Lower lobe of right lung (tissue), 2 donors: ENCODE data around the gene ANKS3. TPM values are rescaled to one million over a fixed set of nuclear protein-coding genes. Genes with fewer than 3 reads are reported as not detected.

Experiments
- ATAC-seq, 2 donors: fragments of 200-7000 bp; cut with Tn5 transposase; one replicate each; pipeline ENCODE4 v1.9.1; 2020 to 2022; ENCODE audit warnings: mild to moderate bottlenecking in 2 of 2, moderate library complexity in 2 of 2
- DNase-seq: peaks from one replicate; pipeline ENCODE4 v3.0.0-alpha.2; 2020
- H3K27ac ChIP-seq: fragments of 200-600 bp; one replicate; pipeline ENCODE4 v1.8.0; 2022
- H3K27me3 ChIP-seq: fragments of 200-600 bp; one replicate; pipeline ENCODE4 v1.8.0; 2022; ENCODE audit warnings: low read depth
- H3K36me3 ChIP-seq: fragments of 200-600 bp; one replicate; pipeline ENCODE4 v1.8.0; 2022; ENCODE audit warnings: mild to moderate bottlenecking
- H3K4me1 ChIP-seq: fragments of 200-600 bp; one replicate; pipeline ENCODE4 v1.8.0; 2022
- H3K4me3 ChIP-seq: fragments of 200-600 bp; one replicate; pipeline ENCODE4 v1.8.0; 2022; ENCODE audit warnings: mild to moderate bottlenecking
- H3K9me3 ChIP-seq: fragments of 200-600 bp; one replicate; pipeline ENCODE4 v1.8.0; 2022
- intact Hi-C: fragments of 100-400 bp; cut with DNase I; formaldehyde crosslinking; loops from one replicate; pipeline ENCODE4 v1.11.0; 2022
- total RNA-seq: library from RNA; stranded (reverse); fragmentation: NEBNext Ultra II Directional; extraction: Animal tissue kit (Norgen Biotek cat#: 25700); gene quantifications from one replicate; pipeline ENCODE4 v1.2.1, GENCODE V29; 2021
- TF ChIP-seq, protein P1 (sequence below): fragments of 200-600 bp; IDR thresholded peaks from one replicate; pipeline ENCODE4 v1.8.0; 2022; ENCODE audit warnings: antibody characterized with exemption, mild to moderate bottlenecking
- donor health status: DM: no; HTN: yes; CAD: no; lungs with severe emphysema.

Gene ANKS3
- total RNA-seq, 1 donor from 2014 or later: 20.6 TPM

- no peak for ATAC-seq
- intact Hi-C loops: no loop called here
- TF ChIP-seq, protein P1, sequence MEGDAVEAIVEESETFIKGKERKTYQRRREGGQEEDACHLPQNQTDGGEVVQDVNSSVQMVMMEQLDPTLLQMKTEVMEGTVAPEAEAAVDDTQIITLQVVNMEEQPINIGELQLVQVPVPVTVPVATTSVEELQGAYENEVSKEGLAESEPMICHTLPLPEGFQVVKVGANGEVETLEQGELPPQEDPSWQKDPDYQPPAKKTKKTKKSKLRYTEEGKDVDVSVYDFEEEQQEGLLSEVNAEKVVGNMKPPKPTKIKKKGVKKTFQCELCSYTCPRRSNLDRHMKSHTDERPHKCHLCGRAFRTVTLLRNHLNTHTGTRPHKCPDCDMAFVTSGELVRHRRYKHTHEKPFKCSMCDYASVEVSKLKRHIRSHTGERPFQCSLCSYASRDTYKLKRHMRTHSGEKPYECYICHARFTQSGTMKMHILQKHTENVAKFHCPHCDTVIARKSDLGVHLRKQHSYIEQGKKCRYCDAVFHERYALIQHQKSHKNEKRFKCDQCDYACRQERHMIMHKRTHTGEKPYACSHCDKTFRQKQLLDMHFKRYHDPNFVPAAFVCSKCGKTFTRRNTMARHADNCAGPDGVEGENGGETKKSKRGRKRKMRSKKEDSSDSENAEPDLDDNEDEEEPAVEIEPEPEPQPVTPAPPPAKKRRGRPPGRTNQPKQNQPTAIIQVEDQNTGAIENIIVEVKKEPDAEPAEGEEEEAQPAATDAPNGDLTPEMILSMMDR: no peak
- no peaks in the 10 kb centered on the region for H3K4me1 ChIP-seq
- H3K27ac ChIP-seq: no peak overlapping the region
- no peaks in the 10 kb centered on the region for H3K27me3 ChIP-seq
- H3K9me3 ChIP-seq: no peaks in the 10 kb centered on the region
- H3K4me3 ChIP-seq: no peak overlapping the region
- H3K36me3 ChIP-seq: no peaks in the 10 kb centered on the region
- no peak for DNase-seq
These were observed 43.4 kb upstream of the ANKS3 start for GRCh38 chr16:4777339-4778049.

DNA sequence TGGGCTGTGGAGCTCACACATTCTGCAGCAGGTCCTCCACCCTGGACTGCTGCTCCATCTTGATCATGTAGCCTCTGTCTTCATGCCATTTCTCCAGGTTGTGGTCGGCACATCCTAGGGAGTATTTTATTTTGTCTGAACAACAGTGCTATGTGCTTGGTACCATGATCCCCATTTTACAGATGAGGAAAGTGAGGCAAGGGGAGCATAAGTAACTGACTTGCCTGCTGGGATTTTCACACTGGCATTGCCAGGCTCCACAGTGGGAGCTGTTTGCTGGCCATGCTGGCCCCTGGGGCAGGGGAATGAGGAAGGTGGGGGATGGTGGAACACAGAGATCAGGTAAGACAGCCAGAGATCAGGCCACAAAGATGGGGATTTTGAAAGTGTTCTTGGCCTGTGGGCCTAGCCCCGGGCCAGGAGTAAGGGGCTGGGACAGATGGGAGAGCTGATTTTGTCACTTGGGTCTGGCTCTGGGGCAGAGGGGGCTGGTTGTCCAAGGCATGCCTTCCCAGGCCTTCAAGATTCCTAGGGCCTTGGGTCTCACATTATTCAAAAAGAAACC lies 42.2 kb upstream of the ANKS3 start:
- DNase-seq (no peak), ATAC-seq (no peak)
- TF ChIP-seq, protein P1: no peak
- Histone ChIP-seq H3K4me1 (no peaks in the 10 kb centered on the region), H3K27me3 (no peaks in the 10 kb centered on the region), H3K4me3 (no peak overlapping the region), H3K9me3 (no peaks in the 10 kb centered on the region), H3K27ac (no peak overlapping the region), H3K36me3 (no peaks in the 10 kb centered on the region)
- intact Hi-C loops: no loop called here

- ATAC-seq: no peak
- TF ChIP-seq, protein P1: no peak
- DNase-seq: no peak
- Histone ChIP-seq H3K9me3 (no peaks in the 10 kb centered on the region), H3K4me3 (no peak overlapping the region), H3K27me3 (no peaks in the 10 kb centered on the region), H3K36me3 (no peaks in the 10 kb centered on the region), H3K4me1 (no peaks in the 10 kb centered on the region), H3K27ac (no peak overlapping the region)
- intact Hi-C loops: no loop called here
These were observed 40.9 kb upstream of the ANKS3 start for GRCh38 chr16:4775005-4775404.

DNA sequence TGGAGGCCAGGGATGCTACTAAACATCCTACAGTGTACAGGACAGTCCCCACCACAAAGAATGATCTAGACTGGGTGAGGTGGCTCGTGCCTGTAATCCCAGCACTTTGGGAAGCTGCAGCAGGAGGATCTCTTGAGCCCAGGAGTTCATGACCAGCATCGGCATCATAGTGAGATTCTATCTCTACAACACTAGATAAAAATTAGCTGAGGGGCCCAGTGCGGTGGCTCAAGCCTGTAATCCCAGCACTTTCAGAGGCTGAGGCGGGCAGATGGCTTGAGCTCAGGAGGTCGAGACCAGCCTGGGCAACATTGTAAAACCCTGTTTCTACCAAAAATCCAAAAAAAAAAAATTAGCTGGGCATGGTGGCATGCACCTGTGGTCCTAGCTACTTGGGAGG lies 38.3 kb upstream of the ANKS3 start:
- ATAC-seq: no peak
- Histone ChIP-seq H3K27ac (no peak overlapping the region), H3K27me3 (no peaks in the 10 kb centered on the region), H3K4me3 (no peak overlapping the region), H3K9me3 (no peaks in the 10 kb centered on the region), H3K4me1 (peaks cover 16% of the 10 kb centered on the region), H3K36me3 (no peaks in the 10 kb centered on the region)
- DNase-seq: no peak
- TF ChIP-seq, protein P1: no peak
- intact Hi-C loops: no loop called here

- intact Hi-C loops: no loop called here
- Histone ChIP-seq H3K4me1 (peaks cover 17% of the 10 kb centered on the region), H3K27ac (no peak overlapping the region), H3K36me3 (no peaks in the 10 kb centered on the region), H3K4me3 (no peak overlapping the region), H3K9me3 (no peaks in the 10 kb centered on the region), H3K27me3 (no peaks in the 10 kb centered on the region)
- no peak for DNase-seq
- TF ChIP-seq, protein P1: no peak
- ATAC-seq: no peak
These were observed 37.6 kb upstream of the ANKS3 start for GRCh38 chr16:4771646-4772045.
